Suppressor macrophage treated with lipopolysaccharide for 4 hours (primary cell): ENCODE measurements around the gene DLK2.
"Not testable (repeated sequence)": the region's sequence is repeated elsewhere in the genome, so short reads cannot be mapped to it uniquely, and the experiment has no call there.

Experiments used
- DNase-seq: peaks from one replicate; pipeline ENCODE4 v3.0.0-alpha.2; 2020

The DLK2 gene

GRCh38 chr6:43421831-43422230, 33.5 kb downstream of the DLK2 start:
- no peak for DNase-seq

GRCh38 chr6:43420012-43420709, 35.2 kb downstream of the DLK2 start:
- DNase-seq = no peak

- no peak for DNase-seq
Measured at GRCh38 chr6:43416935-43417334, 38.4 kb downstream of the DLK2 start.

- not testable (repeated sequence) for DNase-seq
Measured at GRCh38 chr6:43415275-43415674, 40.1 kb downstream of the DLK2 start.

- DNase-seq = no peak
Measured at GRCh38 chr6:43413002-43413401, 42.3 kb downstream of the DLK2 start.

GRCh38 chr6:43412541-43412940, 42.8 kb downstream of the DLK2 start:
- DNase-seq = no peak

- DNase-seq = not testable (repeated sequence)
Measured at GRCh38 chr6:43410776-43411175, 44.6 kb downstream of the DLK2 start.

GRCh38 chr6:43408259-43408658, 47.1 kb downstream of the DLK2 start:
- DNase-seq = no peak

GRCh38 chr6:43407296-43407695, 48.1 kb downstream of the DLK2 start:
- DNase-seq = no peak

GRCh38 chr6:43405354-43405753, 50.0 kb downstream of the DLK2 start:
- DNase-seq = no peak

- no peak for DNase-seq
Measured at GRCh38 chr6:43402820-43403219, 52.5 kb downstream of the DLK2 start.

- no peak for DNase-seq
Measured at GRCh38 chr6:43401730-43402129, 53.6 kb downstream of the DLK2 start.
